LoVo (cell line): ENCODE results near the gene KRTAP5-7.
"Not testable (repeated sequence)": the region's sequence is repeated elsewhere in the genome, so short reads cannot be mapped to it uniquely, and the experiment has no call there.

Experiments
- DNase-seq: peaks from one replicate; pipeline ENCODE4 v3.0.0-alpha.2; 2016; ENCODE audit warnings: low spot score

Gene KRTAP5-7

GRCh38 chr11:71526796-71527575 lies at the start of gene KRTAP5-7:
KRTAP5-7 (plus strand) TSS chr11:71527267; CDS start chr11:71527301, 34 bp downstream.
- not testable (repeated sequence) for DNase-seq

GRCh38 chr11:71477641-71478527 lies 49.2 kb upstream of the KRTAP5-7 start:
- DNase-seq: no peak

- no peak for DNase-seq
Observed at GRCh38 chr11:71478528-71478840, 48.6 kb upstream of the KRTAP5-7 start.

GRCh38 chr11:71481101-71481960 lies 45.7 kb upstream of the KRTAP5-7 start:
- DNase-seq: no peak

- DNase-seq: no peak
Observed at GRCh38 chr11:71482216-71482615, 44.9 kb upstream of the KRTAP5-7 start.

GRCh38 chr11:71482746-71483364 lies 44.2 kb upstream of the KRTAP5-7 start:
- no peak for DNase-seq

- no peak for DNase-seq
Observed at GRCh38 chr11:71483692-71484091, 43.4 kb upstream of the KRTAP5-7 start.

GRCh38 chr11:71484248-71485062 lies 42.6 kb upstream of the KRTAP5-7 start:
- no peak for DNase-seq

- DNase-seq: no peak
Observed at GRCh38 chr11:71485063-71485399, 42.0 kb upstream of the KRTAP5-7 start.

- DNase-seq: no peak
Observed at GRCh38 chr11:71485466-71485865, 41.6 kb upstream of the KRTAP5-7 start.

GRCh38 chr11:71486320-71486719 lies 40.7 kb upstream of the KRTAP5-7 start:
- DNase-seq: no peak

- no peak for DNase-seq
Observed at GRCh38 chr11:71488681-71489270, 38.3 kb upstream of the KRTAP5-7 start.

GRCh38 chr11:71489311-71490043 lies 37.6 kb upstream of the KRTAP5-7 start:
- no peak for DNase-seq

- no peak for DNase-seq
Observed at GRCh38 chr11:71490044-71490730, 36.9 kb upstream of the KRTAP5-7 start.

GRCh38 chr11:71490731-71491390 lies 36.2 kb upstream of the KRTAP5-7 start:
- no peak for DNase-seq

- no peak for DNase-seq
Observed at GRCh38 chr11:71491531-71491930, 35.5 kb upstream of the KRTAP5-7 start.

- no peak for DNase-seq
Observed at GRCh38 chr11:71491940-71492339, 35.1 kb upstream of the KRTAP5-7 start.

- DNase-seq: no peak
Observed at GRCh38 chr11:71495286-71496230, 31.5 kb upstream of the KRTAP5-7 start.
